ENCODE data around the gene PRM1. TPM values are rescaled to one million over a fixed set of nuclear protein-coding genes. Genes with fewer than 3 reads are reported as not detected.

PRM1 gene
- total and polyA plus RNA-seq, 2 of the 13 experiments (the other 11 are each of a cell fraction or from before 2014, with no cell fraction given): not detected

DNA sequence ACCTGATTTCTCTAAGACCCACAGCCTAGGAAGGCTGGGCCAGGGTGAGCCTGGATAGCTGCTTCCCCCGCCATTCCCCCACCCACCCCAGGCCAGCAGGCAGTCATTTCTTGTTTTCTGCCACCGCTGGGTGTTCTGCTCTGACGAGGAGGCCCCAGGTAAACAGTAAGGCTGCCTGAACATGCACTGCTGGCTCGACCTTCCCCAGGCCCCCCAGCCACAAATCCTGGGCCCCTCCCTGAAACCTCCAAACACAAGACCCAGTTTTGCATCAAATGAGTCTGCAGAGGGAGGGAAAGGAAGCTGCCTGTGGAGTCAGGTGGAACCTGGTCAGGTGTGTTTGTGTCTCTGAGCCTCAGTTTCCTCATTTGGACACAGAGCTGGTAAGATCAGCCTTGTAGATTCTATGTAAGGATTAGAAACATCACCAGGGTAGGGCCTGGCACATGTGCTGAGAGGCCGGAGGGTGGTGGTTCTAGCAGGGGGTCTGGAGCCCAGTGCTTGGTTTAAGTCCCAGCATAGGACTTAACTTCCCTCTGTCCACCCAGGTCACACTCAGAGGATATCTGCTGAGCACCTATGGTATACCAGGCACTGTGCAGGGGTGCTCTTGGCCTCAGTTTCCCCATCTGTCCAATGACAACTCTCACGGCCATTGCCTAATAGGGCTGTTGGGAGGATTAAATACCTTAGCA is 18.9 kb upstream of the PRM1 start (continued):
- TF ChIP-seq ZBTB34 (CRISPR knock-in tag; IDR thresholded peaks at IDR 0.05) (no peak), HCFC1 (IDR thresholded peaks at IDR 0.05; ENCODE audit: low read depth, low read length) (no peak), ESRRA (CRISPR knock-in tag; IDR thresholded peaks at IDR 0.05; ENCODE audit: low read depth) (no peak), KDM2A (CRISPR knock-in tag; IDR thresholded peaks at IDR 0.05; ENCODE audit: borderline replicate concordance, low read depth) (no peak), ZNF558 (CRISPR knock-in tag; IDR thresholded peaks at IDR 0.05; ENCODE audit: borderline replicate concordance) (no peak), GLMP (CRISPR knock-in tag; IDR thresholded peaks at IDR 0.05; ENCODE audit: borderline replicate concordance) (no peak), MED13 (CRISPR knock-in tag; IDR thresholded peaks at IDR 0.05) (no peak), ZFP90 (CRISPR knock-in tag; IDR thresholded peaks at IDR 0.05; ENCODE audit: borderline replicate concordance) (0 out of 2 replicates have a peak, but pooled peaks have one; percentile 52), JUNB (CRISPR knock-in tag; IDR thresholded peaks at IDR 0.05; ENCODE audit: borderline replicate concordance) (no peak), IRX3 (CRISPR knock-in tag; IDR thresholded peaks at IDR 0.05; ENCODE audit: borderline replicate concordance, low read depth) (no peak), ZNF576 (CRISPR knock-in tag; IDR thresholded peaks at IDR 0.05) (no peak)
- TF ChIP-seq, protein P1, sequence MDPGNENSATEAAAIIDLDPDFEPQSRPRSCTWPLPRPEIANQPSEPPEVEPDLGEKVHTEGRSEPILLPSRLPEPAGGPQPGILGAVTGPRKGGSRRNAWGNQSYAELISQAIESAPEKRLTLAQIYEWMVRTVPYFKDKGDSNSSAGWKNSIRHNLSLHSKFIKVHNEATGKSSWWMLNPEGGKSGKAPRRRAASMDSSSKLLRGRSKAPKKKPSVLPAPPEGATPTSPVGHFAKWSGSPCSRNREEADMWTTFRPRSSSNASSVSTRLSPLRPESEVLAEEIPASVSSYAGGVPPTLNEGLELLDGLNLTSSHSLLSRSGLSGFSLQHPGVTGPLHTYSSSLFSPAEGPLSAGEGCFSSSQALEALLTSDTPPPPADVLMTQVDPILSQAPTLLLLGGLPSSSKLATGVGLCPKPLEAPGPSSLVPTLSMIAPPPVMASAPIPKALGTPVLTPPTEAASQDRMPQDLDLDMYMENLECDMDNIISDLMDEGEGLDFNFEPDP (CRISPR knock-in tag; conservative IDR thresholded peaks at IDR 0.05): no peak
- TF ChIP-seq, protein P2, sequence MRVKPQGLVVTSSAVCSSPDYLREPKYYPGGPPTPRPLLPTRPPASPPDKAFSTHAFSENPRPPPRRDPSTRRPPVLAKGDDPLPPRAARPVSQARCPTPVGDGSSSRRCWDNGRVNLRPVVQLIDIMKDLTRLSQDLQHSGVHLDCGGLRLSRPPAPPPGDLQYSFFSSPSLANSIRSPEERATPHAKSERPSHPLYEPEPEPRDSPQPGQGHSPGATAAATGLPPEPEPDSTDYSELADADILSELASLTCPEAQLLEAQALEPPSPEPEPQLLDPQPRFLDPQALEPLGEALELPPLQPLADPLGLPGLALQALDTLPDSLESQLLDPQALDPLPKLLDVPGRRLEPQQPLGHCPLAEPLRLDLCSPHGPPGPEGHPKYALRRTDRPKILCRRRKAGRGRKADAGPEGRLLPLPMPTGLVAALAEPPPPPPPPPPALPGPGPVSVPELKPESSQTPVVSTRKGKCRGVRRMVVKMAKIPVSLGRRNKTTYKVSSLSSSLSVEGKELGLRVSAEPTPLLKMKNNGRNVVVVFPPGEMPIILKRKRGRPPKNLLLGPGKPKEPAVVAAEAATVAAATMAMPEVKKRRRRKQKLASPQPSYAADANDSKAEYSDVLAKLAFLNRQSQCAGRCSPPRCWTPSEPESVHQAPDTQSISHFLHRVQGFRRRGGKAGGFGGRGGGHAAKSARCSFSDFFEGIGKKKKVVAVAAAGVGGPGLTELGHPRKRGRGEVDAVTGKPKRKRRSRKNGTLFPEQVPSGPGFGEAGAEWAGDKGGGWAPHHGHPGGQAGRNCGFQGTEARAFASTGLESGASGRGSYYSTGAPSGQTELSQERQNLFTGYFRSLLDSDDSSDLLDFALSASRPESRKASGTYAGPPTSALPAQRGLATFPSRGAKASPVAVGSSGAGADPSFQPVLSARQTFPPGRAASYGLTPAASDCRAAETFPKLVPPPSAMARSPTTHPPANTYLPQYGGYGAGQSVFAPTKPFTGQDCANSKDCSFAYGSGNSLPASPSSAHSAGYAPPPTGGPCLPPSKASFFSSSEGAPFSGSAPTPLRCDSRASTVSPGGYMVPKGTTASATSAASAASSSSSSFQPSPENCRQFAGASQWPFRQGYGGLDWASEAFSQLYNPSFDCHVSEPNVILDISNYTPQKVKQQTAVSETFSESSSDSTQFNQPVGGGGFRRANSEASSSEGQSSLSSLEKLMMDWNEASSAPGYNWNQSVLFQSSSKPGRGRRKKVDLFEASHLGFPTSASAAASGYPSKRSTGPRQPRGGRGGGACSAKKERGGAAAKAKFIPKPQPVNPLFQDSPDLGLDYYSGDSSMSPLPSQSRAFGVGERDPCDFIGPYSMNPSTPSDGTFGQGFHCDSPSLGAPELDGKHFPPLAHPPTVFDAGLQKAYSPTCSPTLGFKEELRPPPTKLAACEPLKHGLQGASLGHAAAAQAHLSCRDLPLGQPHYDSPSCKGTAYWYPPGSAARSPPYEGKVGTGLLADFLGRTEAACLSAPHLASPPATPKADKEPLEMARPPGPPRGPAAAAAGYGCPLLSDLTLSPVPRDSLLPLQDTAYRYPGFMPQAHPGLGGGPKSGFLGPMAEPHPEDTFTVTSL (CRISPR knock-in tag; IDR thresholded peaks at IDR 0.05; ENCODE audit: borderline replicate concordance): no peak
- TF ChIP-seq, protein P3, sequence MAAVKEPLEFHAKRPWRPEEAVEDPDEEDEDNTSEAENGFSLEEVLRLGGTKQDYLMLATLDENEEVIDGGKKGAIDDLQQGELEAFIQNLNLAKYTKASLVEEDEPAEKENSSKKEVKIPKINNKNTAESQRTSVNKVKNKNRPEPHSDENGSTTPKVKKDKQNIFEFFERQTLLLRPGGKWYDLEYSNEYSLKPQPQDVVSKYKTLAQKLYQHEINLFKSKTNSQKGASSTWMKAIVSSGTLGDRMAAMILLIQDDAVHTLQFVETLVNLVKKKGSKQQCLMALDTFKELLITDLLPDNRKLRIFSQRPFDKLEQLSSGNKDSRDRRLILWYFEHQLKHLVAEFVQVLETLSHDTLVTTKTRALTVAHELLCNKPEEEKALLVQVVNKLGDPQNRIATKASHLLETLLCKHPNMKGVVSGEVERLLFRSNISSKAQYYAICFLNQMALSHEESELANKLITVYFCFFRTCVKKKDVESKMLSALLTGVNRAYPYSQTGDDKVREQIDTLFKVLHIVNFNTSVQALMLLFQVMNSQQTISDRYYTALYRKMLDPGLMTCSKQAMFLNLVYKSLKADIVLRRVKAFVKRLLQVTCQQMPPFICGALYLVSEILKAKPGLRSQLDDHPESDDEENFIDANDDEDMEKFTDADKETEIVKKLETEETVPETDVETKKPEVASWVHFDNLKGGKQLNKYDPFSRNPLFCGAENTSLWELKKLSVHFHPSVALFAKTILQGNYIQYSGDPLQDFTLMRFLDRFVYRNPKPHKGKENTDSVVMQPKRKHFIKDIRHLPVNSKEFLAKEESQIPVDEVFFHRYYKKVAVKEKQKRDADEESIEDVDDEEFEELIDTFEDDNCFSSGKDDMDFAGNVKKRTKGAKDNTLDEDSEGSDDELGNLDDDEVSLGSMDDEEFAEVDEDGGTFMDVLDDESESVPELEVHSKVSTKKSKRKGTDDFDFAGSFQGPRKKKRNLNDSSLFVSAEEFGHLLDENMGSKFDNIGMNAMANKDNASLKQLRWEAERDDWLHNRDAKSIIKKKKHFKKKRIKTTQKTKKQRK (IDR thresholded peaks at IDR 0.05; ENCODE audit: low read length): no peak
